Fibroblast of the conjunctiva (primary cell): ENCODE results near the gene AZIN2.
"Not testable (repeated sequence)": the region's sequence is repeated elsewhere in the genome, so short reads cannot be mapped to it uniquely, and the experiment has no call there.

Source experiments
- DNase-seq: peaks from one replicate; pipeline ENCODE4 v3.0.0-alpha.2; 2010; ENCODE audit warnings: low read depth

AZIN2 gene

GRCh38 chr1:33080885-33081553, at the start of gene AZIN2:
TSS of gene AZIN2 (plus strand) at chr1:33081153. CDS start at chr1:33082250, 1,097 bp downstream.
- DNase-seq: peak; percentile 89

DNA sequence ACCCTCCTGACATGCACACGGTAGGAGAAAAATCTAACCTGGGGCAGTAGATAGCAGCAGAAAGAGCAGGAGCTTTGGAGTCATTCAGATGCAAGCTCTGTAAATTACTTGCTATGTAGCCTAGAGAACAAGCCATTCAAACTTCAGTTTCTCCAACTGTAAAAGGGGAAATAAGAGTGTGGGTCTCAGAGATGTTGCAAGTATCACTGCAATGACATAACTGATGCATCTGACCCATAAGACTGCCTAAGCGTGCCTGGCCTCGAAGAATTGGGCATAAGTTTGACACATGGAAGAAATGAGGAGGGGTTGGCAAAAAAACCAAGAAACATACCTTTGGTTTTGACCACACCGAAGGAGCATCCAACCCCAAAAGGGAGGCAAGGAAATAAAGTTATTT, 49.4 kb upstream of the AZIN2 start:
- DNase-seq: no peak

- no peak for DNase-seq
Measured at GRCh38 chr1:33032126-33032869, 48.7 kb upstream of the AZIN2 start.

DNA sequence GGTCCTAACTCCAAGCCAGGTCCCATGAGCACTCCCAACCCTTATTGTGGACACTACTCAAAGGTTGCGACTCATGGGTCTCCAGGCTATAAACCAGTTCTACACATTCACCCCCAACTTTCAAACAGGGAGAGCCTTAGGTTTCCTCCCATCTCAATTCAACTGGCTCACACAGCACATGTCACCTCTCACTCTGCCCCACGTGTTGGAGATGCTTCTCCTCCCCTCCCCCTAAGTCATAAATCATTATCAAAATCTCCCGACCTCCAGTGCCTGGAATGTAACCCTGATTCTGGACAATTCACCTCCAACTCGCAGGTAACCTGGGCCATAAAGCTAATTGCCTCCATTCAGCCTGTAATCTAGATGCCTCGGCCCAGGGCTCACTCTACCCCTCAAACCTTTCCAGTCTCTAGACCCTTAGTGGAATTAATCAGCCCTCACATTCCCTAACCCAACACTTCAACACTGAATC, 44.9 kb upstream of the AZIN2 start:
- DNase-seq: no peak

GRCh38 chr1:33036526-33037503, 44.1 kb upstream of the AZIN2 start, which contains the start of gene AK2:
TSS of gene AK2 (minus strand) at chr1:33036883. CDS start at chr1:33036828, 55 bp downstream.
- peak; percentile 95 for DNase-seq

DNA sequence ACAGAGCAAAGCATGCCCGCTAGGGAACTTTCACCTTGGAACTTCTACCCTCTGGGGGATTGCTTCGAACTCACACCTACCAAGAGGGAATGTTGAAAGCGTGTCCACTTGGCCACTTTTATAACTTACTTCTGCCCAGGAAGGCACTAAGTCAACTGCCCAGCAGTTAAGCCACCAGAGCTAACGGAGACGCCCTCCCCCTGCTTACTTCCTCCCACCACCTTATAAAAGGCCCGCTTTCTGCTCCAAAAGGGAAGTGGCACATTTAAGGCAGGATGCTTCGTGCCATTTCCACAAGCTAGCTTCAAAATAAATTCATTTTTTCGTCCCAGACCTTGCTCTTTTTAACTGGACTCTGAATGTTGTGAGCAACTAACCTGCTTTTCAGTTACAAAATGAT, 41.1 kb upstream of the AZIN2 start:
- DNase-seq: no peak

DNA sequence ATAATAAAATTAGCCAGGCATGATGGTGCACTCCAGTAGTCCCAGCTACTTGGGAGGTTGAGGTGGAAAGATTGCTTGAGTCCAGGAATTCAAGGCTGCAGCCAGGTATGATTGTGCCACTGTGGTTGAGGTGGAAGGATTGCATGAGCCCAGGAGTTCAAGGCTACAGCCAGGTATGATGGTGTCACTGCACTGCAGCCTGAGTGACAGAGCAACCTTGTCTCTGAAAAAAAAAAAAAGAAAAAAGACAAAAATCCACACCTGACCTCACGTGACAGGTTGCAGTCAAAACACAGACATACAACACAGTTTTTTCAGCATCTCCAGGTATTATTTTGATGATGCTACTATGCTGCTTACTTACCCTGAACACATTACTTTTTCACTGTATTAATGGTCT, 39.9 kb upstream of the AZIN2 start:
- DNase-seq: no peak

DNA sequence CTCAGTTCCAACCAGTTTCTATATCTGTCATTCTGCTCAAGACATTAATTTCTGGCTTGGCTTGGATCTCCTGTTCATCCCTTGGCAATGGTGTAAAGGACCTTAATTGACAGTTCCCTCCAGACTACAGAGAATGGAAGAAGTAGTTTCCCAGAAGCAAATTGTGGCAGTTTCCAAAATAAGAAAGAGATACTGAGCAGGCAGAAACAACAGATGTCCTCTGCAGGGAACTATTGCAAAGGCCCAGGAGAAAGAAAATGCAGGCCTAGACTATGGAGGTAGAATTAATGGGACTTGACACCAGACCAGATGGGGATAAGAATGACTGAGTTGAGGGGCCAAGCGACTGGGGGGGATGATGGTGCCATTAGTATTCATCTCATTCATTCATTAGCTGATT, 38.1 kb upstream of the AZIN2 start:
- DNase-seq: no peak

- DNase-seq: no peak
Measured at GRCh38 chr1:33043267-33044092, 37.5 kb upstream of the AZIN2 start.

DNA sequence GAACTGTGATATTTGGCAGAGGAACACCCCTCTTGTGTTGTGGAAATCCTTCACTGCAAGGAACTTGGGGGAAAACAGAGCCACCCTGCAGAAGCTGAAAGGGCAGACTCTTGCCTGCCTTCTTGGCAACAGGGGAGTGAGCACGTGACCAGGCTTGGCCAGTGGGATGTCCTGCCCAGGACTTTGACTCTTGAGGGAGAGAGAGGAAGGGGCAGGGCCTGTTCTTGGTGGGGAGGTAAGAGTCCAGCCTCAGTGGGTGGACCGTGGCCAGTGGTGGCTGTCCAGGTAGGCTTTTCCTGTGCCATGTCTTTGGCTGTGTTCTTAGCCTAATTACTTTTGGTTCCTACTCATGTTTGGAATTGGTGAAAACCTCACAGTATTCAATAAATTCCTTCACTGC, 35.7 kb upstream of the AZIN2 start:
- DNase-seq: no peak

GRCh38 chr1:33045814-33046213, 35.1 kb upstream of the AZIN2 start:
- DNase-seq: no peak

DNA sequence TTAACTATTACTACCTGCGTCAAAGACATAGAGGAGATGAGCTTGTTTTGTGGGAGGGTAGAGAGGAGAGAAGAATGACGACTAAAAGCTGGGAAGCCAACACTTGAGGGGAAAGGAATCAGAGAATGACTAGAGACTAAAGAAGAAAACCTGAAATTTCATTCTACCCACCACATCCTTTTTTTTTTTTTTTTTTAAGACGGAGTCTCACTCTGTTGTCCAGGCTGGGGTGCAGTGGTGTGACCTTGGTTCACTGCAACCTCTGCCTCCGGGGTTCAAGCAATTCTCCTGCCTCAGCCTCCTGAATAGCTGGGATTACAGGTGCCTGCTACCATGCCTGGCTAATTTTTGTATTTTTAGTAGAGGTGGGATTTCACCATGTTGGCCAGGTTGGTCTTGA, 34.7 kb upstream of the AZIN2 start:
- DNase-seq: not testable (repeated sequence)

DNA sequence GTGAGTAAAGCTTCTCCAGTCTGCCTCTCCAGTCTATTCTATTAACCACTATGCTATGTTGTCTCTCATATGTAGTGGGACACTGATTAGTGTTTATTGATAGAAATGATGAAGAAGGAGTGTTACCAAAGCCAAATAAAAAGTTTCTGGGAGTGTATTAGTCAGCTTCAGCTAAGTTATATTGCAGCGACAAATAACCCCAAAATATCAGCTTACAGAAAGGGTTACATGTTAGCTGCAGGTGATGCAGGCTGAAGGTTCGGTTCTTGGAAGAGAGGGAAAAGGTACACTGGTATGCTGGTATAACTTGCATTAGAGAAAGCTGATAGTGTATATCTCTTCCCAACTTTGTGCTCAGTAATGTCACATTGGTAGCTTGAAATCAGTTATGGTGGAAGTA, 33.7 kb upstream of the AZIN2 start:
- no peak for DNase-seq

- DNase-seq: no peak
Measured at GRCh38 chr1:33047839-33048305, 33.1 kb upstream of the AZIN2 start.

DNA sequence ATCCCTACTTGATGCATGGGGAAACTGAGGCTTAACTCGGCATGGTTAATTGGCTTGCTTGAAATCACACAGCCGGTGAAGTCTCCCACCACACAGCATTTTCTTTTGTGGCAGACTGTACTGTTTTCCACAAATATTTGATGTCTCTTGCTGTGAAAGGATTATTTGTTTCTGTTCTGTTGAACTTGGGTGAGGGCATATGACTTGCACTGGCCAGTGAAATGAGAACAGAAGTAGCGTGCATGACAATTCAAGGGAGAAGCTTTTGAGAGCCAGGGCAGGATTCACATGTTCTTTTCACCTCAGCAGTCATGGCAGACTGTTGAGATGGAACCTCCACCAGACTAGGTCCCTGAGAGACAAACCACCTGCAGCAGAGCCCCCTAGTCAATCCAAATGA, 32.5 kb upstream of the AZIN2 start:
- no peak for DNase-seq

- DNase-seq: no peak
Measured at GRCh38 chr1:33049371-33049770, 31.6 kb upstream of the AZIN2 start.

DNA sequence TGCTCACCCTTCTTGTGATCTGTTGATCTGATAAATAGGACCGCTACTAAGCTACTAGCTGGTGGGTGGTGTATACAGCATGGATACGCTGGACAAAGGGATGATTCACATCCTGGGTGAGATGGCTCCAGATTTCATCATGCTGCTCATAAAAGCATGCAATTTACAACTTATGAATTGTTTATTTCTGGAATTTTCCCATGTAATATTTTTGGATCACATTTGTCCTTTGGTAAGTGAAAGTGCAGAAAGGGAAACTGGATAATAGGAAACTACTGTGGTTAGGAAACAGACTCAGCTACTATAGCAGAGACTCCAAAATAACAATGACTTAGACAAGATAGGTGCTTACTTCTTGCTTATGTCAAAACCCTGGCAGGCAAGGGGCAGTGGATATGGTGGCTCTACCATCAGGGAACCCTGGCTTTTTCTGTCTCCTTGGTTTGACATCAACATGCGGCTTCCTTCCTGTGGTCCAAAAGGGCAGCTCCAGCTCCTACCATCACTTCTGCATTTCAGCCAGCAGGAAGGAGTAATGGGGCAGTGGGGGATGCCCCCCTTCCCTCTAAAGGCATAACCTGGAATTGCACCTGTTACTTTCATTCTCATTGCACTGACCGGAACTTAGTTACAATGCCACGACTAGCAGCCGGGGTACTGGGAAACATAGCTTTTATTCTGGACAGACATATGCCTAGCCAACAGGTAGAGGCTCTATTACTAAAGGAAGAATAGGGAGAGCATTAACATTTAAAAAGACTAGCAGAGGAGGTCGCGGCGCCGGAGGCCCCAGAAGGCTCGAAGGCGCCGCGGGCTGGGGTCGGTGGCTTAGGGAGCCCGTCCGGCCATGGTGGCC, 30.5 kb upstream of the AZIN2 start:
- DNase-seq: peak; percentile 96

GRCh38 chr1:33055210-33056008, 25.5 kb upstream of the AZIN2 start:
- DNase-seq: peak; percentile 91

DNA sequence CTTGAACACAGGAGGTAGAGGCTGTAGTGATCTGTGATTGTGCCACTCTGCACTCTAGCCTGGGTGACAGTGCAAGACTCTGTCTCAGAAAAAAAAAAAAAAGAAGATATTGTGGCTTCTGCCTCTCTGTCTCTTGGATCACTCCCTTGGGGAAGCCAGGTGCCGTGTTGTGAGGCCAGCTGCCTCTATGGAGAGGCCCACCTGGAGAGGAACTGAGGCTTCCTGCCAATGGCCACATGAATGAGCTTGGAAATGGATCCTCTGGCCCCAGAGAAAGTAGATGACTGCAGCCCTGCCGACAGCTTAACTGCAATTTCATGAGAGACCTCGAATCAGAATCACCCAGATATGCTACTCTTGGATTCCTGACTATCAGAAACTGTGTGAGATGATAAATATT, 24.5 kb upstream of the AZIN2 start:
- DNase-seq: no peak
